Activated CD4-positive, alpha-beta T cell treated with anti-CD3 and anti-CD28 coated beads, Interleukin-10, Interleukin-2, amounts not matched to agents 100 ng/mL and 50 ng/mL, durations not matched to agents 16 hours and 8 hours (primary cell): Measurements from ENCODE around the gene SPIRE1.

ENCODE experiments used
- DNase-seq: peaks from one replicate; pipeline ENCODE4 v3.0.0-alpha.2; 2020

Gene SPIRE1

GRCh38 chr18:12409469-12409868 is 248.4 kb downstream of the SPIRE1 start:
- DNase-seq: no peak

GRCh38 chr18:12408247-12408869 is 249.5 kb downstream of the SPIRE1 start:
- no peak for DNase-seq

GRCh38 chr18:12406371-12407111 is 251.4 kb downstream of the SPIRE1 start:
- DNase-seq: no peak

GRCh38 chr18:12405066-12405465 is 252.8 kb downstream of the SPIRE1 start:
- DNase-seq: no peak

- peak; percentile 61 for DNase-seq
These were observed 254.1 kb downstream of the SPIRE1 start for GRCh38 chr18:12403601-12404506.

- no peak for DNase-seq
These were observed 256.0 kb downstream of the SPIRE1 start for GRCh38 chr18:12401881-12402280.

- DNase-seq: no peak
These were observed 258.7 kb downstream of the SPIRE1 start for GRCh38 chr18:12399231-12399630.

- DNase-seq: no peak
These were observed 259.3 kb downstream of the SPIRE1 start for GRCh38 chr18:12398625-12399024.

- DNase-seq: no peak
These were observed 260.1 kb downstream of the SPIRE1 start for GRCh38 chr18:12397793-12398192.

- no peak for DNase-seq
These were observed 260.7 kb downstream of the SPIRE1 start for GRCh38 chr18:12397254-12397653.
